HK-2 (cell line): ENCODE measurements around the gene CPA3.
A peak's percentile ranks its signal among the peaks of the same experiment; 100 is the strongest.

Experiments
- DNase-seq: peaks from one replicate; pipeline ENCODE4 v3.0.0-alpha.2; 2018; ENCODE audit not compliant: unreplicated experiment

Gene CPA3

GRCh38 chr3:148857316-148857715, 7.8 kb upstream of the CPA3 start:
- DNase-seq = no peak

DNA sequence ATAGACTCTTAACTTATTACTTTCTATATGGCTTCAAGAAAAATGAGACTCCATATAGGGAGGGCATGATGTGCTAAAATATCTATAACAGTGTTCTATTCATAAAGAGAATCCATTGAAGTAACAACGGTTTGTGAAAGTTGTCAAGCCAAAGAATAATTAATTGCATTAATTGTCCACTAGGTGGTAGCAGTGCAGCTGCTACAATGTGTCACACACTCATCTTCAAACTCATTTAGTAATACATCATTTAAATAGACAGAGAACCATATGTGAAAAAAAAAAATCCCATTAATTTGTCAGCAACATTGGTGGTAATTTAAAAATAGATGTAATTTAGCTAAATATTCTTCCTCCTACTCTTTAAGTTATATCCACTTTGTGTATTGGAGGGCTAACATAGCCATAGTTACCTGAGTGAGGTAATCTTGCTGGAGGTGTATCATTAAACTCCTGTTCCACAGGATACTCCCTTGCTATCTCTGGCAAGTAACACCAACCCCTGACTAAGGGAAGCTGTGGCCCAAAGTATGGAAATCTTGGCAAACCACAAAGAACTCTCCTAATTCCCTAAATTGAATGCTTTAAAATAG, 3.7 kb upstream of the CPA3 start:
- DNase-seq = no peak

DNA sequence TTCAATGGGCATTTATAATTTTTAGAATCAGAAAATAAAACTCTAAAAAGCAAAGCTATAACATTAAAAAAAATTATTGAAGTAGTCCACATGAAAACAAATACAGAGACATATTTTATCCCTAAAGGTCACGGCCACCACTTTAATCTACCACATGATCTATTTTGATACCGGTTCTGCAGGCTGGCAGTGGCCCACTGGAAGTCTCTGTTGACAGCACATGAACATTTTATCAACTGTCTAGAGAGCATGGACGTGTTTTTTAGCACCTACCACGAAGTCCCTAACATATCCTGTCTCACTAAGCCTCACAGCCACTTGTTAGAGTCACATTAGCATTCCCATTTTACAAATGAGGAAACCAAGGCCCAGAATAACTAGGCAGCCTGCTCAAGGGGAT, 1.8 kb upstream of the CPA3 start:
- DNase-seq = no peak

DNA sequence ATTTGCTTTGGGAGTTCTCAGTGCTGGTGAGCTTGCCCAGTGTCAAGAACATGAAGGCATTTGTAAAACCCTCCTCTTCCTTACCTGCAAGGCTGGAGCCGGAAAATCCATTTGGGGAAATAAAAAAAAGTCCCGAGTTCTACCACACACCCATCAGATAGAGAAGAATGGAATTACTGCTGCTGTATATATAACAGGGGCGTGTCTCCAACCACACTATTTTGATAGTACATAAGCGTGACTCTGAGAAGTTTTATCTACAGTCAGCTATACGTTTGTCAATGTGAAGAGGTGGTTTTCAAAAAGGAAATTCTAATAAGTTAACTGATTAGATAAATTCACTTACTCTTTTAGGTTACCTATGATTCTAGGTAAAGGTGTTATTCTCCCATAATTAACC, 1.3 kb upstream of the CPA3 start:
- no peak for DNase-seq

DNA sequence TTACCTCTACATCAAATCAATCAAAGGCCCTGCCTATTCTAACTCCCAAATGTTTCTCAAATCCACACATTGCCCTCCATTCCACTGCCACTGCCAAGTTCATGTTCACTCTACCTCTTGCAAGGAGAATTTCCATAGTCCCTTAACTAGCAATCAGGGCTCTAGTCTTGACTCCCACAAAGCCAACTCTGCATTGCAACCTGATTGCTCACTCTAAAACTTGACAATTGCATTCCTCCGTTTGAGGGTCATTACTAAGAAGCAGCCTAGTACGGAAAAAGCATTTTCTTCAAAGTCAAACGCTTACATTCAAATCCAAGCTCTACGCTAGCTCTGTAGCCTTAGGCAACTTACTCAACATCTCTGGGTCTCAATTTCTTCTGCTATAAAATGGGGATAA, 1.2 kb downstream of the CPA3 start:
- no peak for DNase-seq

- no peak for DNase-seq
Measured at GRCh38 chr3:148873270-148873927, 8.3 kb downstream of the CPA3 start.

DNA sequence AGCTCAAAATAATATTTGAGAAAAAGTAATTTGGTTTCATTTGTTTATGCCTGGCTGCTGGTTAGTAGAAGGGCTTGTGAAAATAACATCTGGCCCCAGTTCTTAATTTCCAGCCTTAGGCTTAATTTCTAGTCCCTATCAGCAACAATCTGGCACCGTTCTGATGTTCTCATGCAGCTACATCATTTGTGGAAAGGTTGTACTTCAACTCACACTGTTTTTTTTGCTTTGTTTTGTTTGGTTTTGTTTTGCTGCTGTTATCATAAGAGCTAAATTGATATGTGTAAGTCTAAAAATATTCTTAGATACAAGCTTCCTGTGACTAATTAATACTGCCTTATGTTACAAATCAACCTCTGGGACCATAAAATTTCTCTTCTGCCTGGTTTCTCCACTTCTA, 8.9 kb downstream of the CPA3 start:
- DNase-seq = no peak

GRCh38 chr3:148878095-148878494, 13.0 kb downstream of the CPA3 start:
- DNase-seq = no peak

DNA sequence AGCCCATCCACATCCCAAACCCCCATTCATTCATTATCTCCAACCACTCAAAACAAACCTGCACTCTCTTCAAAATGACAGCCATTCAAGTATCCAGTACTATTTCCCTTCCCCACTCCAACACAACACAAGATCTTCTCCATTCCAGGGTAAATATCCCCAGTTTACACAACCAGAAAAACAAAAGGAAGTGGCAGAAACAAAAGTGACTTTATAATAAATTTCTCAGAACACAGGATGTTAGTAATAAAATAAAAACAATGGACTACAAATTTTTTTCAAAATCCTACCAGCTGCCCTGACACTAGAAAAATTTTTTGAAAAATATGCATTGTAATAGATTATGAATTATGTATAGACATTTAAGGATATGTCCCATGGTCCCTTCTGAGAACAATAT, 14.2 kb downstream of the CPA3 start:
- DNase-seq = no peak

GRCh38 chr3:148880681-148881080, 15.6 kb downstream of the CPA3 start:
- peak; percentile 5 for DNase-seq

DNA sequence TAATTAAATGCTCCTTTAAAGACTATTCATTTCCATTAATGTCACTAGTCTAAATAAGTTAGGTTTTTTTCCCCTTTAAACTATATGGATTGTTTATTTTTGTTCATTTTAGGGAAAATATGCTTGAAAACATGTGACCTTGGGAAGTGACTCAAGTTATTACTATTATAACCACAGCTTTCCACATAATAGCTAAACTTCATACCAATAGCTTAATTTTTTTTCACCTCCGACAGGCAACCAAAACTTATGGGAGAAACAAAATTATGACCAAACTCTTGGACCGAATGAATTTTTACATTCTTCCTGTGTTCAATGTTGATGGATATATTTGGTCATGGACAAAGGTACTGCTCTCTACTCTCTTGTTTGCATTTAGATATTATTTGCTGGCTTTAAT, 16.2 kb downstream of the CPA3 start:
- DNase-seq = no peak

DNA sequence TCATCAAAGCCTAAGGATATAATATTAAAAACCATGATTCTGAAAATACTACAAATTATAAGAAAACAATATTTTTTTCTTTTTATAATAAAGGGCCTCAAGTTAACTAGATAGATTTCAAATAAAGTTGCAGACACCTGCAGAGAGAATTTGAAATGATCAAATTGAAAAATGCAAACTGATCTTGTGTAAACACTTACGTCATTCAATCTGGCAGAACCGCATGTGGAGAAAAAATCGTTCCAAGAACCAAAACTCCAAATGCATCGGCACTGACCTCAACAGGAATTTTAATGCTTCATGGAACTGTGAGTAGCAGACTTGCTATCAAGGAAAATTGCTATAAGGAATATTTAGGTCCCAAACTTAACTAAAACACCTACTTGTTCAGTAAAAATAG, 17.2 kb downstream of the CPA3 start:
- no peak for DNase-seq

- DNase-seq = no peak
Measured at GRCh38 chr3:148883163-148883562, 18.1 kb downstream of the CPA3 start.

DNA sequence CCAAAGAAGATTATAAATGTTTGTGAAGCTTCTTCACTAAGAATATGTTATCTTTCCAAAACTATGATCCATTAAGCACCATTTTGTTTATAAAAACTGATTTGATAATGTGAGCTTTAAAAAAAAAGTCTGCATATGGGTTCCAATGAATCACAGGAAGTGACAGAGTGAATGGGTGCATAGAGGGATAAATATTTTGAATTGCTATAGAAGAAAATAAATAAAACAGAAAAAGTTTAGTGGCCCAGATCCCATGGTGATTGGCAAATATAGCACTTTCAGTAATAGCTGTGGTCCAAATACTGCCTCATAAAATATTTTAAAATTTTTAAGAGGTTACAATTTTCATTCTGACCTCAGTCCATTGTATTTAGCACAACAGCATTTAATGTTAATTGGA, 19.2 kb downstream of the CPA3 start:
- no peak for DNase-seq

- DNase-seq = no peak
Measured at GRCh38 chr3:148889828-148890227, 24.7 kb downstream of the CPA3 start.

DNA sequence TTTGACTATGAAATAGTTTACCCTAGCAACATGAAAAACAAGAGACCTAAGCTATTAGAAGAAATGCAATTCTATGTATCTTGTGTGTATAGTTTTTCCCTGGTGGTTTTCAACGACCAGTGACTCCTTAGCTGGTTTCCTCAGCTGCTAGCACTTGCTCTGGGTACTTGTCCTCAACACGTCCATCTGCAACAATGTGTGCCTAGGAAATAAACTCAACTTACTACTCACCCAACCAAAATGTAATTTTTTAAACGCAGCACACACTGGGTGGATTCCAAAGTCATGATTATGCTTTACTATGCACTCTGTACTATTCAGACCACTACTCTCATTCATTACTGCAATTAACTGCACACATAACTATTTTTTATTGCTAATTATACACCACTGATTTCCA, 31.0 kb downstream of the CPA3 start:
- no peak for DNase-seq

DNA sequence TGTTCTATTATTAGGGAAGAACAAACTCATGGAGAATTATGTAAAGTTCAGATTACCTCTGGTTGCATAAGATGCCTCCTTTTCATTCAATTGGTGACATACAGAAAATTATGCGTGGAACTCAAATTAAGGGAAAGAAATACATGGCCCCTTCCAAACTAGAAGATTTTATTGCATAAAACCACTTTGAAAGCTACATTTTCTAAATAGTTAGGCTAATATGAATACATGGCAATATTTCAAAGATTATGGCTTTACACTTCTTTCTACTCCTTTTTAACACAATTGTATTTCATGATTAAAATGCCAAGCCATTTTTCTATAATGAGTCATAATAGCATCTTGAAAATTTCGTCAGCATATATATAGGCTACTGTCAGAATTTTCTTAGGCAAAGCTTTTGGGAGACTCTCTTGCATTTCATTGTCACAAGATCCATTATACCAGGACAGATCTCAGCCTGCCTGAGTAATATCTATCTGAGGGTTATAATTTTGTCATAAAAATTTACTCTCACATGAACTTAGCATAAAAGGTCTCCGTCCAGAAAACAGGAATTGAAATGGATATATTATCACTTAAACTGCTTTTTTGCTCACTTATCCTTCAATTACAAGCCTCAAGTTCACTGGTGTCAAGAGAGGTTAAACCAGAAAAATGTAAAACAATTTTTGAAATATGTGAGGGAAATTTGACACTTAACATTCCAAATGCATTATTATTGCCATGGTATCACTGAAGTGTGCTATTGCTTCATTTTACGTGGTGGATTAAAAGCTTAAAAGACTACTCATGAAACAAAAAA, 37.1 kb downstream of the CPA3 start:
- no peak for DNase-seq

- DNase-seq = no peak
Measured at GRCh38 chr3:148903022-148903442, 37.9 kb downstream of the CPA3 start.

- no peak for DNase-seq
Measured at GRCh38 chr3:148903941-148904340, 38.8 kb downstream of the CPA3 start.

DNA sequence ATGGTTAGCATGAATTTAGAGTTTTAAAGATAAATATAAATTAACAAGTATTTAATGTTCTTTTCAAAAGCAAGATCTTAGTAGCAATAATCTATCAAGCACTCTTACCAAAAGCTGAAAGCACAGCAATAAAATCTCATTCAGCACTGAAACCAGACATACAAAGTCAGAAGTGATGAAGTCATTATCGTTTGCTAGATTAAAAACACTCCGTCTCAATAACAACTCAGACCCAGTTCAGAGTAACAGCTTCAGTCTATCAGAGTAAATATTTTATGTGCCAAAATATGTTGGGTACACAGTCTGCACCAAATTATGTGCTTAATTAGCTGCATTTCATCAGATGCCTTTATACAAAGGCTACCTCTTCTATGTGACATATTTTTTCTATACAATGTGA, 41.6 kb downstream of the CPA3 start:
- no peak for DNase-seq

GRCh38 chr3:148911173-148911572, 46.1 kb downstream of the CPA3 start:
- DNase-seq = peak; percentile 4

DNA sequence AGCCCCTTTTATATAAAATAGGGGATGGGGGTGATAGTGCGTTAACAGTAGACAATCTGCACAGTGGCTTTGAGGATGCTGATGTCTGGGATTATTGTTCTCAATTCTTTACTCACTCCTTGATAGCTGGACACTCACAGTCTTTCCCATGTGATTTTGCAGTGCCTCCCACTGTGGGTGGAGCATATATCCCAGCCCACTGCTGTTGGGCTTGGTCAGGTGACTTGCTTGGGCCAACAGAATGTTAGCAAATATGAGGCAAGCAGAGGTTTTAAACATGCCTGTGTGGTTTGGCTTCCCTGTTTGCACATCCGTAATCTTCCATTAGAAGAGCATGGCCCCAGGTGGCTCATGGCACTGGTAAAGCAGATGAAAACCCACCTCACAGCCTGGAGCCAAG, 46.5 kb downstream of the CPA3 start:
- DNase-seq = no peak
